Endothelial cell of umbilical vein (primary cell): ENCODE results near the gene AGL. TPM values are rescaled to one million over a fixed set of nuclear protein-coding genes. Genes with fewer than 3 reads are reported as not detected.

Experiments
- BruUV-seq: library from RNA; stranded (reverse); fragments of 400-500 nt; replicated peaks from 2 replicates; lab custom pipeline; 2021; lab: Mats Ljungman, UMichigan
- CTCF ChIA-PET: fragments of 300-600, 350-600 bp; sonication (Branson Sonifier 250); formaldehyde crosslinking; loops from one replicate; lab custom pipeline; 2021; ENCODE audit warnings: antibody characterized with exemption, inconsistent platforms; lab: Charles Lee
- POLR2A ChIA-PET: fragments of 300-600, 350-600 bp; sonication (Branson Sonifier 250); formaldehyde crosslinking; loops from one replicate; lab custom pipeline; 2021; ENCODE audit warnings: antibody characterized with exemption, inconsistent platforms; lab: Charles Lee
- DNase-seq: peaks from one replicate; pipeline ENCODE4 v3.0.0-alpha.2; 2011; ENCODE audit warnings: low read depth, low spot score
- FAIRE-seq: peaks from 2 replicates; lab custom pipeline; 2011; peaks lifted over from hg19 to GRCh38; lab: Jason Lieb, UNC
- H2AFZ ChIP-seq: 2 replicates; pipeline ENCODE4 v1.6.0; 2012; ENCODE audit warnings: low read depth, low read length, control low read depth, inconsistent platforms
- H3K27ac ChIP-seq: 2 replicates; pipeline ENCODE4 v1.5.1; 2011; ENCODE audit warnings: low read depth, mild to moderate bottlenecking, control low read depth, low read length, moderate library complexity; ENCODE audit not compliant: insufficient read depth
- H3K27me3 ChIP-seq, 2 experiments: 2 replicates each; pipeline versions ENCODE4 v1.6.0 to v1.6.1; 2011; ENCODE audit warnings: low read length in 2 of 2, mixed read lengths in 1 of 2; ENCODE audit not compliant: control insufficient read depth in 2 of 2, insufficient read depth in 2 of 2
- H3K36me3 ChIP-seq, 2 experiments: 2 replicates in 1 of 2; 3 replicates in 1 of 2; pipeline ENCODE4 v1.5.1; 2011; ENCODE audit warnings: low read length in 2 of 2, mild to moderate bottlenecking in 1 of 2, moderate library complexity in 1 of 2; ENCODE audit not compliant: control insufficient read depth in 2 of 2, insufficient read depth in 2 of 2; ENCODE audit errors: extremely low read depth in 1 of 2
- H3K4me1 ChIP-seq: 3 replicates; pipeline ENCODE4 v1.5.1; 2011; ENCODE audit warnings: mild to moderate bottlenecking, low read length; ENCODE audit not compliant: control insufficient read depth, insufficient read depth; ENCODE audit errors: extremely low read depth
- H3K4me2 ChIP-seq: 2 replicates; pipeline ENCODE4 v1.6.1; 2011; ENCODE audit warnings: low read length, control low read depth, mixed read lengths; ENCODE audit not compliant: insufficient read depth
- H3K4me3 ChIP-seq, 3 experiments: fragments of 200-600 bp in 1 of 3; sonication (generic), shearing (Covaris generic) in 1 of 3; replicated peaks in 1 of 3; 2 replicates each; pipeline ENCODE4 v1.5.1; 2011 to 2016; ENCODE audit warnings: control low read depth in 3 of 3, low read length in 3 of 3, mild to moderate bottlenecking in 2 of 3, inconsistent platforms in 1 of 3, low read depth in 1 of 3, moderate library complexity in 1 of 3; ENCODE audit not compliant: insufficient read depth in 1 of 3
- H3K79me2 ChIP-seq: 2 replicates; pipeline ENCODE4 v1.6.0; 2012; ENCODE audit warnings: low read length, inconsistent platforms; ENCODE audit not compliant: control insufficient read depth, insufficient read depth
- H3K9ac ChIP-seq: replicated peaks from 2 replicates; pipeline ENCODE3; 2011; ENCODE audit warnings: low read length, control low read depth; ENCODE audit not compliant: insufficient read depth; ENCODE audit errors: extremely low read depth
- H3K9me1 ChIP-seq: replicated peaks from 3 replicates; pipeline ENCODE4 v1.6.0; 2011; ENCODE audit warnings: mild to moderate bottlenecking, low read length; ENCODE audit not compliant: control insufficient read depth, insufficient read depth; ENCODE audit errors: extremely low read depth
- H3K9me3 ChIP-seq: replicated peaks from 2 replicates; pipeline ENCODE4 v1.5.1; 2012; ENCODE audit warnings: low read length, inconsistent platforms; ENCODE audit not compliant: control insufficient read depth, insufficient read depth
- H4K20me1 ChIP-seq: replicated peaks from 2 replicates; pipeline ENCODE3; 2011; ENCODE audit warnings: mild to moderate bottlenecking, low read length; ENCODE audit not compliant: control insufficient read depth, insufficient read depth; ENCODE audit errors: extremely low read depth
- CTCF ChIP-seq, 2 donors: IDR thresholded peaks; 1 replicate in 1 of 2; 2 replicates in 1 of 2; pipeline ENCODE4 v1.5.1; 2011; ENCODE audit warnings: low read length in 2 of 2, mild to moderate bottlenecking in 2 of 2, moderate library complexity in 2 of 2, control low read depth in 1 of 2, inconsistent platforms in 1 of 2, low read depth in 1 of 2; ENCODE audit not compliant: insufficient read depth in 1 of 2; ENCODE audit errors: extremely low read depth in 1 of 2
- EZH2 ChIP-seq: IDR thresholded peaks from 2 replicates; pipeline ENCODE4 v1.6.1; 2012; ENCODE audit warnings: borderline replicate concordance, low read depth, mild to moderate bottlenecking, moderate library complexity, low read length, inconsistent platforms; ENCODE audit not compliant: severe bottlenecking
- FOS ChIP-seq: IDR thresholded peaks from 2 replicates; pipeline ENCODE4 v1.6.1; 2011; ENCODE audit warnings: mild to moderate bottlenecking, low read length, moderate library complexity, borderline replicate concordance; ENCODE audit not compliant: insufficient read depth
- GATA2 ChIP-seq: IDR thresholded peaks from 2 replicates; pipeline ENCODE4 v1.7.0; 2011; ENCODE audit warnings: low read depth, mild to moderate bottlenecking, moderate library complexity, mixed read lengths, low read length; ENCODE audit not compliant: insufficient read length, insufficient read depth
- MAX ChIP-seq: IDR thresholded peaks from 2 replicates; pipeline ENCODE4 v1.6.1; 2011; ENCODE audit not compliant: insufficient read depth, insufficient read length
- MYC ChIP-seq: IDR thresholded peaks from one replicate; pipeline ENCODE4 v1.6.1; 2011; ENCODE audit warnings: mild to moderate bottlenecking, low read depth, low read length
- dilution Hi-C: fragments of 300-500 bp; cut with MboI; formaldehyde crosslinking; loops from one replicate; pipeline ENCODE4 v1.15.0; 2019; ENCODE audit warnings: low sequenced_read_pairs; ENCODE audit not compliant: extremely low pct_ligation_motif_present
- intact Hi-C: fragments of 100-400 bp; cut with micrococcal nuclease; formaldehyde crosslinking; loops from one replicate; pipeline ENCODE4 v1.10.0; 2022
- polyA plus RNA-seq, 4 experiments: library from polyadenylated mRNA; depleted of rRNA in 3 of 4; stranded (reverse) in 3 of 4; unstranded in 1 of 4; fragments of >200 nt; gene quantifications; 2 replicates each; pipeline versions ENCODE4 v1.2.1 to v1.2.3, GENCODE V29; 2011 to 2012; ENCODE audit warnings: missing spikeins in 1 of 4
- total RNA-seq: library from RNA; stranded (reverse); gene quantifications from 2 replicates; pipeline ENCODE4 v1.2.3, GENCODE V29; 2021

The AGL gene
- total and polyA plus RNA-seq, 2 donors (not counting 3 experiments of a cell fraction or from before 2014, with no cell fraction given) = 1.5 to 10.7 TPM

GRCh38 chr1:99943223-99943794 is 93.1 kb downstream of the AGL start:
- FAIRE-seq (no peak), DNase-seq (no peak)
- H3K9ac ChIP-seq = no peak overlapping the region
- CTCF ChIA-PET = no interaction called here
- H4K20me1 ChIP-seq = no peaks in the 10 kb centered on the region
- dilution Hi-C loops (no loop called here), intact Hi-C loops (no loop called here)
- H3K79me2 ChIP-seq = no peaks in the 10 kb centered on the region
- peaks cover 0 to 2% of the 10 kb centered on the region in 2 experiments for H3K27me3 ChIP-seq
- no peaks in the 10 kb centered on the region for H3K4me1 ChIP-seq
- no peaks in the 10 kb centered on the region for H3K9me3 ChIP-seq
- no peaks in the 10 kb centered on the region for H3K9me1 ChIP-seq
- H2AFZ ChIP-seq = peak overlapping the region; percentile 14
- POLR2A ChIA-PET = no interaction called here
- TF ChIP-seq EZH2 = no peak
- TF ChIP-seq GATA2 = no peak
- TF ChIP-seq CTCF (IDR thresholded peaks at IDR 0.05; ENCODE audit: extremely low read depth in 1 of 2, insufficient read depth in 1 of 2, low read depth in 1 of 2, low read length in 2 of 2) = no peak
- no peak for TF ChIP-seq FOS
- TF ChIP-seq MAX = no peak
- TF ChIP-seq MYC = no peak
- H3K4me2 ChIP-seq = no peak overlapping the region
- no TSS peak for BruUV-seq
- H3K27ac ChIP-seq = no peak overlapping the region
- no peaks in the 10 kb centered on the region for H3K36me3 ChIP-seq
- H3K4me3 ChIP-seq = no peak overlapping the region
